Testis (tissue), 3 donors: ENCODE measurements around the gene ATXN7L1. TPM values are rescaled to one million over a fixed set of nuclear protein-coding genes. Genes with fewer than 3 reads are reported as not detected.
A peak's percentile ranks its signal among the peaks of the same experiment; 100 is the strongest.

ENCODE experiments used
- DNase-seq: peaks from one replicate; pipeline ENCODE4 v3.0.0-alpha.2; 2019
- H3K27ac ChIP-seq, 2 donors: fragments of 200-600 bp; sonication (generic); one replicate each; pipeline ENCODE4 v1.5.1; 2019
- H3K27me3 ChIP-seq: fragments of 200-600 bp; sonication (generic); one replicate; pipeline ENCODE4 v1.5.1; 2019
- H3K36me3 ChIP-seq: fragments of 200-600 bp; sonication (generic); one replicate; pipeline ENCODE4 v1.5.1; 2017; ENCODE audit warnings: low read depth; ENCODE audit errors: missing control alignments
- H3K4me1 ChIP-seq: fragments of 200-600 bp; sonication (generic); one replicate; pipeline ENCODE4 v1.5.1; 2019
- H3K4me3 ChIP-seq, 2 donors: fragments of 200-600 bp; sonication (generic); one replicate each; pipeline ENCODE4 v1.5.1; 2017 to 2019
- H3K9me3 ChIP-seq: fragments of 200-600 bp; sonication (generic); one replicate; pipeline ENCODE4 v1.5.1; 2017
- CTCF ChIP-seq, 3 experiments: fragments of 450-650 bp in 2 of 3; fragments of 200-600 bp in 1 of 3; sonication (generic) in 1 of 3; IDR thresholded peaks; one replicate each; pipeline ENCODE4 v1.5.1; 2016 to 2019; ENCODE audit warnings: antibody characterized with exemption in 3 of 3, mild to moderate bottlenecking in 2 of 3, moderate library complexity in 1 of 3
- POLR2A ChIP-seq: fragments of 450-650 bp; IDR thresholded peaks from one replicate; pipeline ENCODE4 v1.6.1; 2017; ENCODE audit warnings: antibody characterized with exemption, mild to moderate bottlenecking, moderate library complexity
- WGBS, 2 donors: methylation state at CpG; one replicate each; pipeline ENCODE4 v1.1.5; 2018; 5-methylcytosine and 5-hydroxymethylcytosine counted together
- intact Hi-C: fragments of 100-400 bp; cut with DNase I; formaldehyde crosslinking; loops from one replicate; pipeline ENCODE4 v1.15.1; 2023; ENCODE audit warnings: low total_unique reads
- polyA plus RNA-seq: library from polyadenylated mRNA; stranded (reverse); fragments of 350-450 nt; fragmentation: Illumina TruSeq; extraction: RNeasy Lipid Tissue Mini Kit (QIAGEN cat#74804); gene quantifications from one replicate; pipeline ENCODE4 v1.2.3, GENCODE V29; 2014; ENCODE audit warnings: low read depth, low replicate concordance; ENCODE audit not compliant: insufficient read depth
- total RNA-seq, 2 donors: library from RNA; depleted of rRNA; stranded (reverse); fragments of >200 nt; gene quantifications; one replicate each; pipeline ENCODE4 v1.2.3, GENCODE V29; 2016

Gene ATXN7L1
- total and polyA plus RNA-seq, 3 donors from 2014 or later, result 35.7 to 61.7 (median 35.9) TPM

GRCh38 chr7:105587909-105588635, 288.3 kb downstream of the ATXN7L1 start:
- H3K36me3 ChIP-seq, result no peaks in the 10 kb centered on the region
- intact Hi-C loops, result no loop called here
- H3K27ac ChIP-seq, result no peak overlapping the region
- H3K27me3 ChIP-seq, result no peaks in the 10 kb centered on the region
- 84 to 86% methylated on average over 12 of the region's 12 CpGs for WGBS, 2 donors
- no peaks in the 10 kb centered on the region for H3K9me3 ChIP-seq
- H3K4me3 ChIP-seq, result no peak overlapping the region
- DNase-seq, result no peak
- TF ChIP-seq POLR2A (no peak), CTCF (IDR thresholded peaks at IDR 0.05) (no peak)
- no peaks in the 10 kb centered on the region for H3K4me1 ChIP-seq

GRCh38 chr7:105585850-105586500, 290.4 kb downstream of the ATXN7L1 start:
- intact Hi-C loops, result no loop called here
- H3K4me1 ChIP-seq, result no peaks in the 10 kb centered on the region
- TF ChIP-seq CTCF (IDR thresholded peaks at IDR 0.05) (no peak), POLR2A (no peak)
- H3K27me3 ChIP-seq, result no peaks in the 10 kb centered on the region
- 83 to 89% methylated on average over 2 of the region's 2 CpGs for WGBS, 2 donors
- H3K36me3 ChIP-seq, result no peaks in the 10 kb centered on the region
- H3K4me3 ChIP-seq, result no peak overlapping the region
- no peaks in the 10 kb centered on the region for H3K9me3 ChIP-seq
- DNase-seq, result no peak
- no peak overlapping the region for H3K27ac ChIP-seq

- Histone ChIP-seq H3K36me3 (no peaks in the 10 kb centered on the region), H3K4me1 (no peaks in the 10 kb centered on the region), H3K4me3 (no peak overlapping the region), H3K27ac (no peak overlapping the region), H3K9me3 (no peaks in the 10 kb centered on the region), H3K27me3 (no peaks in the 10 kb centered on the region)
- DNase-seq, result no peak
- no peak for TF ChIP-seq CTCF (IDR thresholded peaks at IDR 0.05)
- TF ChIP-seq POLR2A, result no peak
- intact Hi-C loops, result no loop called here
- 73 to 93% methylated on average over 5 of the region's 5 CpGs for WGBS, 2 donors
These were observed 292.2 kb downstream of the ATXN7L1 start for GRCh38 chr7:105584165-105584564.

- no peak overlapping the region for H3K27ac ChIP-seq
- peak overlapping the region; percentile 6 to 43 for H3K4me3 ChIP-seq
- no peaks in the 10 kb centered on the region for H3K4me1 ChIP-seq
- DNase-seq, result peak; percentile 22
- H3K27me3 ChIP-seq, result no peaks in the 10 kb centered on the region
- H3K36me3 ChIP-seq, result no peaks in the 10 kb centered on the region
- intact Hi-C loops, result no loop called here
- no peaks in the 10 kb centered on the region for H3K9me3 ChIP-seq
- TF ChIP-seq CTCF (IDR thresholded peaks at IDR 0.05) (no peak), POLR2A (no peak)
- 33 to 72% methylated on average over 6 to 34 of the region's 39 CpGs for WGBS, 2 donors
These were observed 293.3 kb downstream of the ATXN7L1 start for GRCh38 chr7:105583061-105583460.
